Caki2 (cell line): ENCODE results near the gene RHBDL1. TPM values are rescaled to one million over a fixed set of nuclear protein-coding genes. Genes with fewer than 3 reads are reported as not detected.

Experiments
- DNase-seq: peaks from one replicate; pipeline ENCODE4 v3.0.0-alpha.2; 2015; ENCODE audit warnings: low read depth
- in situ Hi-C: cut with HindIII; loops from 2 replicates; pipeline ENCODE4 v1.10.0; 2016; ENCODE audit warnings: low sequenced_read_pairs, low pct_unique_long_range_greater_than_20kb, mixed read lengths
- total RNA-seq: library from RNA; depleted of rRNA; stranded (reverse); fragments of >200 nt; shearing (Covaris generic); gene quantifications from 2 replicates; pipeline ENCODE4 v1.2.3, GENCODE V29; 2014; ENCODE audit warnings: low replicate concordance

The RHBDL1 gene
- total RNA-seq, 1 experiment from 2014 or later: 0.68 TPM

DNA sequence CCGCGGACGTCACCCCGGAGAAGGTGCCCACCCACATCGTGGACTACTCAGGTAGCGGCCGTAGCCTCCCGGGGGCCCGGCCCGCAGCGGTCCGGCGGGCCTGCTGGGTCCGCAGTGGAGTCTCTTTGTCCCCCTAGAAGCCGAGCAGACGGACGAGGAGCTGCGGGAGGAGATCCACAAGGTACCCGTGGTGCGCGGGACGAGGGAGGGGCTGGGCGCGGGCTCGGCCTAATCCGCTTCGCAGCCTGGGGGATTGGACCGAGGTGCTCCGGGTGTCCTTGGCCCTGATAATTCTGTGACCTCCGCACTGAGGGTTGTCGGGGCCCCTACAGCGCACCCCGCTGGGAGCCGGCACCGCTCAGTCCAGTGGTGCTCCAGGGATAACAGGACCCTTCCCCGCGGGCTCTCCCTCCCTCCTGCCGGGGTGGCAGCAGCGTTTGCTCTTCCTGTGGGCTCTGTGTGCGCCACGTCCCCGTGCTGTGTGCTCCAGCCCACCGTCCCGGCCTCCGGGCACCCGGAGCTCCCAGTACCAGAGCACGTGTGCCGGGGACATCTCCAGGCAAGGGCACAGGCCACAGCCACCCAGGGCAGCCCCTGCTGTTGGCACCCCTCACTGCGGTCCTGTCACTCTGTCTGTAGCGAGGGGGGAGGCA lies 6.8 kb upstream of the RHBDL1 start:
- in situ Hi-C loops: no loop called here
- DNase-seq: no peak

DNA sequence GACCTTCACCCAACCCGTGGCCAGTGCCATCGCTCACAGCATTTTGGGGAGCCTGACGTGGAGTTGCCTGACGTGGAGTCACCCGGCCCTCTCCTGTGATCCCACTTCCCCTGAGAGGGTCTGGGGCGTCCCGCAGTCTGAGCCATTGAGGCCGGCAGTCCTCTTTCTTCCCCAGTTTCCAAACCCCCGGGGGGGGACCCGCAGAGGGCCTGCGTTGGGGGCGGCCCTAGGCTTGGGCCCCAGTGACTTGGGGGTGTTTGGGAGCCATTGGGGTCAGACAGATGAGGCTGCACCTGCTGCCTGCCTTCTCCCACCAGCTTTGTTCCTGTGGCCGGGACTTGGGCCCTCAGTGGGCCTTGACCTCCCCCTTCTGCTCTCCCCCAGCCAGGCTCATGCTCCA lies 5.8 kb upstream of the RHBDL1 start:
- in situ Hi-C loops: no loop called here
- DNase-seq: no peak

- in situ Hi-C loops: no loop called here
- DNase-seq: no peak
Observed at GRCh38 chr16:670485-671352, 4.8 kb upstream of the RHBDL1 start.

DNA sequence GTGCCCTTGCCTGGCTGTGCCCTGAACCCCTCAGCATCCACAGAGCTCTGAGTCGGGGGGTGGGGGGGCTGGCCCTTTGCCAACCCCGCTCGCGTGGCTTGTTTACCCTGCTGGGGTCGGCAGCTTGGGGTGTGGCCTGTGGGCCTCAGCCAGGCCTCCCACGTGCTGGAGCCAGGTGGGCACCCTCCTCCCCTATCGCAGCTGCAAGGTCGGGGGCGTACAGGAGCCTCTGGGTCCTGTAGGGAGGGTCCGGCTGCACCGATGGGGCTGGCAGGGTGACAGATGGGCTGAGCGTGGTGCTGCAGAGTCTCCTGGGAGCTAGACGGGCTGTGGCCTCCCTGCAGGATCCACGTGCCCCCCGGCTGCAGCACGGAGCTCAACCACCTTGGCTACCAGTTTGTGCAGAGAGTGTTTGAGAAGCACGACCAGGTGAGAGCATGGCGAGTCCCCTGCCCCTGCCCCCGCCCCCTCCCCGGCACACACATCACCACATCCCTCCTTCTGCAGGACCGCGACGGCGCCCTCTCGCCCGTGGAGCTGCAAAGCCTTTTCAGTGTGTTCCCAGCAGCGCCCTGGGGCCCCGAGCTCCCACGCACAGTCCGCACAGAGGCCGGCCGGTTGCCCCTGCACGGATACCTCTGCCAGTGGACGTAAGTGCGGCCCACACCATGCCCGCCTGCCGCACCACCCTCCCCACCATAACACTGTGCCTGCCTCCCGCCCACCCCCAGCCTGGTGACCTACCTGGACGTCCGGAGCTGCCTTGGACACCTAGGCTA lies 3.9 kb upstream of the RHBDL1 start:
- in situ Hi-C loops: no loop called here
- DNase-seq: no peak

- in situ Hi-C loops: no loop called here
Observed at GRCh38 chr16:672371-672770, 3.1 kb upstream of the RHBDL1 start.

GRCh38 chr16:672851-673250 lies 2.6 kb upstream of the RHBDL1 start:
- no peak for DNase-seq
- in situ Hi-C loops: no loop called here

More at GRCh38 chr16:672371-672770, 3.1 kb upstream of the RHBDL1 start:
- DNase-seq: no peak

- in situ Hi-C loops: no loop called here
- DNase-seq: no peak
Observed at GRCh38 chr16:673399-673991, 2.0 kb upstream of the RHBDL1 start.

- in situ Hi-C loops: no loop called here
- no peak for DNase-seq
Observed at GRCh38 chr16:674214-674881, 1.1 kb upstream of the RHBDL1 start.

- DNase-seq: no peak
- in situ Hi-C loops: no loop called here
Observed at GRCh38 chr16:675884-676564, 553 bp downstream of the RHBDL1 start.

GRCh38 chr16:676565-676902 lies 1.1 kb downstream of the RHBDL1 start:
- in situ Hi-C loops: no loop called here
- DNase-seq: no peak

DNA sequence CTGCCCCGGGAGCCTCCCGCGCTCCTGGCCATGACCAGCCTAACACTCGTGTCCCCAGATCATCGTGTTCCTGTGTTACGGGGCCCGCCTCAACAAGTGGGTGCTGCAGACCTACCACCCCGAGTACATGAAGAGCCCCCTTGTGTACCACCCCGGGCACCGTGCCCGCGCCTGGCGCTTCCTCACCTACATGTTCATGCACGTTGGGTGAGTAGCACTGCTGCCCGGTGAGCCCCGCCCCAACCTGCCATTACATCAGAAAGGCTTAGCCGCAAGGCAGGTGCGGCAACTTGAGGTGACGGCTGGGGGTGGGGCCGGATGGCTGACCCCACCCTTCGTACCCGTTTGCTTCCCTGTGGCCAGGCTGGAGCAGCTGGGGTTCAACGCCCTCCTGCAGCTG lies 1.4 kb downstream of the RHBDL1 start:
- in situ Hi-C loops: no loop called here
- DNase-seq: no peak

- in situ Hi-C loops: no loop called here
- DNase-seq: no peak
Observed at GRCh38 chr16:677316-678190, 2.1 kb downstream of the RHBDL1 start.

- in situ Hi-C loops: no loop called here
- DNase-seq: no peak
Observed at GRCh38 chr16:678209-678857, 2.9 kb downstream of the RHBDL1 start.

DNA sequence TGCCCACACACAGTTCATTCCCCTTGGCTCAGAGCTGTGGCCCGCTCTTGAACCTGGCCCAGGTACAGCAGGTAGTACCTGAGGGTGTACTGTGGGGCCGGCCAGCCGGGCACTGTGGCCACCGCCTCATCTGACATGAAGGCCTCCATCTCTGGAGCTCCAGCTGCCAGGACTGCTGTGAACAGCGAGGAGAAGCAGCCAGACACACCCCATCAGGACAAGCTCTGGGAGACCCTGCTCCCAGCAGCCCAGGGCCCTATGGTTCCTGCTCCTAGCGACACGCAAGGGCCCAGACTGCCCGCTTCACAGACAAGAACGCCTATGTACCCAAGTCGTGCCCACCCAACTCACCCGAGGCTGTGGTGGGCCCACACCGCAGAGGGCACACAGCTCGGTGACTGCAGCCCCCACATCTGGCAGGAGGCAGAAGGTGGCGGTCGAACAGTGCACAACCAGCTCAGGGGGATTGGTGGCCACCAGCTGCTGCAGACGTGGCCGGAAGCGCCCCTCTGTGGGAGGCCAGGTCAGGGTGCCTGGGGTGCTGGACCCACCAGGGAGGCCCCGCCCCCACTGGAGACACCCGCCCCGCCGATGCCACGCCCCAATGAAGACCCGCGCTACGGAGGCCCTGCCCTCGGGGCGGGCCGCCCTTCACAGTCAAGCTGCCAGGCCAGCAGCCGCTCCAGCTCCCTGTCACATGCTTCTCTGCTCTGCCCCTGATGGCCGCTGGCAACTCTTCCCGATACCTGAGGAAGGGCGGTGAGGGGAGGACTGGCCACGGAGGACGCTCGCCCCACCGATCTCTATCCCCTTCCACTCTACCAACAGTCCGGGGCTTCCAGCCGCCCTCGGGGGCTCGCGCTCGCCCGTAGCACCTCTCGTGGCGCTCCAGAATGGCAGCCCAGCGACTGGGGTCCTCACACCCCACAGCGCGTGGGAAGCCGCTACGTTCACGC lies 3.7 kb downstream of the RHBDL1 start:
- peak; percentile 93 for DNase-seq
- in situ Hi-C loops: no loop called here

DNA sequence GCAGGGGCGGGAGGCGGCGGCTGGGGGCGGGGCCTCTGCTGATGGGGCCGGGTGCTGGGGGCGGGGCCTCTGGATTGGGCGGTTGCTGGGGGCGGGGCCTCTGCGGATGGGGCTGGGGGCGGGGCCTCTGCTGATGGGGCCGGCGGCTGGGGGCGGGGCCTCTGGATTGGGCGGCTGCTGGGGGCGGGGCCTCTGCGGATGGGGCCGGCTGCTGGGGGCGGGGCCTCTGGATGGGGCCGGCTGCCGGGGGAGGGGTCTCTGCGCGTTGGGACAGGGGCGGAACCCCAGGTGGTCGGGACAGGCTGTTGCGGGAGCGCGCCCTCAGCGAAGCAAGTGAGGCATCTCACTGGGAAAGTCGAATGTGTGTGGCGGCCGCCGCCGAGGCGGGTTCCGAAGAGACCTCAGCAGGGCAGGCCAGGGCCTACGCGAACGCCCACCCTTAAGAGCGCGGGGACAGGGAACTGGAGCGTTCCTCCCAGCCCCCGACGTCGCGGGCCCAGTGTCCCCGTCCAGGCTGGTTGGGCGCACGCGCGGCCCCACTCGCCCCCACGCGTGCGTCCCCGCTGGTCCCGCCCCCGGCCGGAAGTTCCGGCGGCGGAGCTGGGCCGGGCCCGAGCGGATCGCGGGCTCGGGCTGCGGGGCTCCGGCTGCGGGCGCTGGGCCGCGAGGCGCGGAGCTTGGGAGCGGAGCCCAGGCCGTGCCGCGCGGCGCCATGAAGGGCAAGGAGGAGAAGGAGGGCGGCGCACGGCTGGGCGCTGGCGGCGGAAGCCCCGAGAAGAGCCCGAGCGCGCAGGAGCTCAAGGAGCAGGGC lies 4.5 kb downstream of the RHBDL1 start, which contains the start of gene STUB1:
Gene STUB1, plus strand, starts transcription at position 597 of the 811 bp plus-strand sequence. Its CDS starts 116 bp downstream, at position 713.
- DNase-seq: peak; percentile 92
- in situ Hi-C loops: no loop called here
